ENCODE data around the gene TMC8. TPM values are rescaled to one million over a fixed set of nuclear protein-coding genes. Genes with fewer than 3 reads are reported as not detected.

The TMC8 gene
- total and polyA plus RNA-seq, 2 of the 8 experiments (the other 6 are each of a cell fraction or from before 2014, with no cell fraction given), result 1.00 to 2.8 TPM

DNA sequence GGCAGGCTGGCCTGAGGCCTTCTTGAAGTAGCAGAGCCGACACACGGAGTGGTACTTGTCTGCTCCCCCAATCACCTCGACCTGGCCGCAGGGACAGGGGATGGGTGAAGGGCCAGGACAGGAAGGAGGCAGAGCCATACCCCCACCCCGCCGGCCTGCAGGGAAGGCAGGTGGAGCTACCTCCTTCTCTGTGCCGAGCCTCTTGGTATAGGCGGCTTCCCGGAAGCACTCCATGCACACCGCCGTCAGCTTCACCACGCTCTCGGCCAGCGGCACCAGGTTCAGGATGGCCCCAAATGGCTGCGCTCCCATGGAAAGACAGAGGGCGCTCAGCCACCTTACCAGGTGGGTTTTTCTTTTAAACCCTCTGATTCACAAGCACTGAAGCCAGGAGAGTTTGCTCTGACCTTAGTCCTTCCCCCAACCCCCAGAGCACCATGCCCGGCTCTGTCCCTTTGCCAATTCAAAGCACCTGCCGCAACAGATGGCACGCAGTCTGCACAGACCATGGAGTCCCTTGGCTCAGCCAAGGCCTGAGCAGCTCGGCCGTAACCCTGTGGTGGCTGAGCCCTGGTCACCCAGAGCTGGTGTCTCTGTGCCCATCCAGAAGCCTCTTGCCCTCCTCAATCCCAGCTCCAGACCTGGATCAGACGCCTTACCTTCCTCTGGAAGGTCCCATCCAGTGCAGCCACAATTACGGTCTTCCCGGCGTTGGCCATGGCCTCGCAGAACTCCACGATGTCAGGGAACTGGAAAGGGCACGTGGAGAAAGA lies 44.5 kb downstream of the TMC8 start:
- Histone ChIP-seq H3K23me2 (ENCODE audit: low read depth, low read length) (no peaks in the 10 kb centered on the region), H3K18ac (ENCODE audit: extremely low read depth, low read length) (no peak overlapping the region), H2BK120ac (replicated peaks; ENCODE audit: low read depth, low read length) (no peak overlapping the region), H2AFZ (ENCODE audit: low read length) (no peak overlapping the region), H3K79me2 (ENCODE audit: control insufficient read depth in 1 of 2, insufficient read depth in 2 of 2, low read length in 2 of 2) (no peaks in the 10 kb centered on the region), H3K36me3 (ENCODE audit: control insufficient read depth in 2 of 4, insufficient read depth in 4 of 4, low read length in 3 of 4) (peaks cover 12 to 52% (median 28%) of the 10 kb centered on the region in 4 experiments), H4K5ac (ENCODE audit: insufficient read length, low read depth, low read length) (no peak overlapping the region), H3K9me3 (ENCODE audit: insufficient read depth in 2 of 2, low read depth in 1 of 2, low read length in 1 of 2) (no peaks in the 10 kb centered on the region), H2AK5ac (ENCODE audit: low read depth, low read length) (no peak overlapping the region), H2BK5ac (ENCODE audit: low read depth, low read length) (peak overlapping the region; percentile 52), H2BK20ac (ENCODE audit: low read length) (no peak overlapping the region), H3K23ac (ENCODE audit: insufficient read length) (no peak overlapping the region), H3K4me3 (ENCODE audit: extremely low read depth in 1 of 4, insufficient read depth in 2 of 4, low read depth in 3 of 4, low read length in 4 of 4) (no peak overlapping the region), H3K56ac (replicated peaks; ENCODE audit: insufficient read length, low read depth, low read length) (no peak overlapping the region), H4K20me1 (replicated peaks in 1 of 2; ENCODE audit: control insufficient read depth in 1 of 2, insufficient read depth in 2 of 2, low read length in 2 of 2) (peaks cover 12 to 19% of the 10 kb centered on the region in 2 experiments), H4K91ac (replicated peaks; ENCODE audit: insufficient read length, low read length) (no peak overlapping the region), H3K9ac (replicated peaks in 1 of 4; ENCODE audit: extremely low read depth in 1 of 4, low read depth in 3 of 4, low read length in 3 of 4) (no peak overlapping the region), H4K8ac (ENCODE audit: extremely low read depth, insufficient read depth, low read length) (peak overlapping the region; percentile 58; the same call in 1 of the 2 replicates), H3K4me2 (ENCODE audit: insufficient read depth in 1 of 2, low read depth in 2 of 2, low read length in 2 of 2) (no peak overlapping the region), H2BK15ac (ENCODE audit: low read length) (no peak overlapping the region), H2BK12ac (ENCODE audit: low read depth, low read length) (no peak overlapping the region), H3K27me3 (replicated peaks in 1 of 4; ENCODE audit: control insufficient read depth in 3 of 4, extremely low read depth in 1 of 4, insufficient read depth in 3 of 4, low read length in 3 of 4) (no peaks in the 10 kb centered on the region), H3K14ac (ENCODE audit: insufficient read length) (no peak overlapping the region), H3K4ac (replicated peaks; ENCODE audit: insufficient read length, low read depth, low read length) (no peak overlapping the region), H3K79me1 (ENCODE audit: low read depth, low read length) (no peaks in the 10 kb centered on the region), H3K4me1 (replicated peaks in 1 of 4; ENCODE audit: control insufficient read depth in 3 of 4, insufficient read depth in 4 of 4, low read length in 3 of 4) (peaks cover 5 to 22% (median 7%) of the 10 kb centered on the region in 4 experiments), H3K27ac (ENCODE audit: low read depth, low read length) (no peak overlapping the region)
- FAIRE-seq, result no peak
- WGBS, 2 experiments (ENCODE audit: extremely low coverage in 1 of 2, insufficient coverage in 1 of 2, insufficient read length in 1 of 2, insufficient replicate concordance in 2 of 2, low coverage in 1 of 2, low lambda C conversion rate in 2 of 2, missing lambda C conversion rate in 1 of 2), result 91% methylated on average over 28 of the region's 28 CpGs; no CpG with 5 or more reads in 1 of the 2 experiments
- ChIA-PET CTCF (ENCODE audit: partially characterized antibody) (interaction anchor here (0.7 to 10.0 kb wide), 28 partner anchors 9 to 90 kb away, joined by 3 to 87 read pairs (median 8); partner anchors contain the start of genes AFMID, C17orf99 and TK1), POLR2A (ENCODE audit: partially characterized antibody) (interaction anchor here (0.6 to 10.2 kb wide), 19 partner anchors 9 to 147 kb away, joined by 3 to 131 read pairs (median 3); partner anchors contain the start of genes AFMID, TK1, TMC6 and TMC8)
- DNase-seq (ENCODE audit: low read depth in 1 of 2, low spot score in 2 of 2), result peak in 1 of 2 experiments; percentile 68
- peak in 1 of 2 experiments; percentile 16; a peak in 2 of 3 replicates for TF ChIP-seq POLR2A (IDR thresholded peaks at IDR 0.05; ENCODE audit: control extremely low read depth in 1 of 2, low read depth in 2 of 2, low read length in 2 of 2)
- no peak for TF ChIP-seq BRCA1 (IDR thresholded peaks at IDR 0.05; ENCODE audit: low read depth, low read length)
- TF ChIP-seq, protein P1, sequence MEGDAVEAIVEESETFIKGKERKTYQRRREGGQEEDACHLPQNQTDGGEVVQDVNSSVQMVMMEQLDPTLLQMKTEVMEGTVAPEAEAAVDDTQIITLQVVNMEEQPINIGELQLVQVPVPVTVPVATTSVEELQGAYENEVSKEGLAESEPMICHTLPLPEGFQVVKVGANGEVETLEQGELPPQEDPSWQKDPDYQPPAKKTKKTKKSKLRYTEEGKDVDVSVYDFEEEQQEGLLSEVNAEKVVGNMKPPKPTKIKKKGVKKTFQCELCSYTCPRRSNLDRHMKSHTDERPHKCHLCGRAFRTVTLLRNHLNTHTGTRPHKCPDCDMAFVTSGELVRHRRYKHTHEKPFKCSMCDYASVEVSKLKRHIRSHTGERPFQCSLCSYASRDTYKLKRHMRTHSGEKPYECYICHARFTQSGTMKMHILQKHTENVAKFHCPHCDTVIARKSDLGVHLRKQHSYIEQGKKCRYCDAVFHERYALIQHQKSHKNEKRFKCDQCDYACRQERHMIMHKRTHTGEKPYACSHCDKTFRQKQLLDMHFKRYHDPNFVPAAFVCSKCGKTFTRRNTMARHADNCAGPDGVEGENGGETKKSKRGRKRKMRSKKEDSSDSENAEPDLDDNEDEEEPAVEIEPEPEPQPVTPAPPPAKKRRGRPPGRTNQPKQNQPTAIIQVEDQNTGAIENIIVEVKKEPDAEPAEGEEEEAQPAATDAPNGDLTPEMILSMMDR (IDR thresholded peaks at IDR 0.05; ENCODE audit: control extremely low read depth in 1 of 3, insufficient read depth in 1 of 3, low read depth in 1 of 3, low read length in 3 of 3), result peak; percentile 62 to 72 (median 67)
- TF ChIP-seq RAD21 (IDR thresholded peaks at IDR 0.05 in 1 of 2, conservative IDR thresholded peaks at IDR 0.05 in 1 of 2; ENCODE audit: low read depth in 2 of 2, low read length in 2 of 2), result peak; percentile 43

Data from H1 (cell line).